ENCODE data around the gene NPIPA5.
"Not testable (repeated sequence)": the region's sequence is repeated elsewhere in the genome, so short reads cannot be mapped to it uniquely, and the experiment has no call there.

DNA sequence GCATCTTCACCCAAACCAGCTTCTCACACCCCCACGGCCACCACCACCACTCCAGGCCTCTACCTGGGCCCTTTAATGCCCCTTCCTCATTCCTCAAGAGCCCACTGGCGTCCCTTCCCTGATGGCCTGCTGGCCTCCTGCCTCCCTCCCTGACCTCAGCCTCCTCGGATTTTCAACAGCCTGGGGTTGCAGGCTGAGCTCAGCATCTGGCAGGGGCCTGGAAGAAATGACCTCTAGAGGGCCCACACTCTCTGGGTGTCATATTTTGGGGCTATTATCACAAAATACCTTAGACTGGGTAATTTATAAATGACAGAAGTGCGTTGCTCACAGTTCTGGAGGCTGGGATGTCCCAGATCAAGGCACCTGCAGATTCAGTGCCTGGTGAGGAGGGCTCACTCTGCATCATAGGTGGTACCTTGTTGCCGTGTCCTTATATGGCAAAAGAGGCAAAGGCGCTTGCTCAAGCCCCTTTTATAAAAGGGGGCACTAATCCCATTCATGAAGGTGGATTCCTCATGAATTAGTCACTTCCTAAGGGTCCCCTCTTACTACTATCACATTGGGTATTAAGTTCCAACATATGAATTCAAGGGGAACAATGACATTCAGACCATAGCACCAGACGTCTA lies 40.0 kb downstream of the NPIPA5 start:
- TF ChIP-seq CSDC2 (CRISPR knock-in tag; IDR thresholded peaks at IDR 0.05); ZFP30 (CRISPR knock-in tag; IDR thresholded peaks at IDR 0.05); ARNTL (CRISPR knock-in tag; IDR thresholded peaks at IDR 0.05; ENCODE audit: borderline replicate concordance, low read depth); ZNF8 (CRISPR knock-in tag; IDR thresholded peaks at IDR 0.05); PPARA (CRISPR knock-in tag; IDR thresholded peaks at IDR 0.05; ENCODE audit: borderline replicate concordance): not testable (repeated sequence)
- TF ChIP-seq, protein P1, sequence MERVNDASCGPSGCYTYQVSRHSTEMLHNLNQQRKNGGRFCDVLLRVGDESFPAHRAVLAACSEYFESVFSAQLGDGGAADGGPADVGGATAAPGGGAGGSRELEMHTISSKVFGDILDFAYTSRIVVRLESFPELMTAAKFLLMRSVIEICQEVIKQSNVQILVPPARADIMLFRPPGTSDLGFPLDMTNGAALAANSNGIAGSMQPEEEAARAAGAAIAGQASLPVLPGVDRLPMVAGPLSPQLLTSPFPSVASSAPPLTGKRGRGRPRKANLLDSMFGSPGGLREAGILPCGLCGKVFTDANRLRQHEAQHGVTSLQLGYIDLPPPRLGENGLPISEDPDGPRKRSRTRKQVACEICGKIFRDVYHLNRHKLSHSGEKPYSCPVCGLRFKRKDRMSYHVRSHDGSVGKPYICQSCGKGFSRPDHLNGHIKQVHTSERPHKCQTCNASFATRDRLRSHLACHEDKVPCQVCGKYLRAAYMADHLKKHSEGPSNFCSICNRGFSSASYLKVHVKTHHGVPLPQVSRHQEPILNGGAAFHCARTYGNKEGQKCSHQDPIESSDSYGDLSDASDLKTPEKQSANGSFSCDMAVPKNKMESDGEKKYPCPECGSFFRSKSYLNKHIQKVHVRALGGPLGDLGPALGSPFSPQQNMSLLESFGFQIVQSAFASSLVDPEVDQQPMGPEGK (CRISPR knock-in tag; IDR thresholded peaks at IDR 0.05; ENCODE audit: borderline replicate concordance), result not testable (repeated sequence)
- TF ChIP-seq, protein P2, sequence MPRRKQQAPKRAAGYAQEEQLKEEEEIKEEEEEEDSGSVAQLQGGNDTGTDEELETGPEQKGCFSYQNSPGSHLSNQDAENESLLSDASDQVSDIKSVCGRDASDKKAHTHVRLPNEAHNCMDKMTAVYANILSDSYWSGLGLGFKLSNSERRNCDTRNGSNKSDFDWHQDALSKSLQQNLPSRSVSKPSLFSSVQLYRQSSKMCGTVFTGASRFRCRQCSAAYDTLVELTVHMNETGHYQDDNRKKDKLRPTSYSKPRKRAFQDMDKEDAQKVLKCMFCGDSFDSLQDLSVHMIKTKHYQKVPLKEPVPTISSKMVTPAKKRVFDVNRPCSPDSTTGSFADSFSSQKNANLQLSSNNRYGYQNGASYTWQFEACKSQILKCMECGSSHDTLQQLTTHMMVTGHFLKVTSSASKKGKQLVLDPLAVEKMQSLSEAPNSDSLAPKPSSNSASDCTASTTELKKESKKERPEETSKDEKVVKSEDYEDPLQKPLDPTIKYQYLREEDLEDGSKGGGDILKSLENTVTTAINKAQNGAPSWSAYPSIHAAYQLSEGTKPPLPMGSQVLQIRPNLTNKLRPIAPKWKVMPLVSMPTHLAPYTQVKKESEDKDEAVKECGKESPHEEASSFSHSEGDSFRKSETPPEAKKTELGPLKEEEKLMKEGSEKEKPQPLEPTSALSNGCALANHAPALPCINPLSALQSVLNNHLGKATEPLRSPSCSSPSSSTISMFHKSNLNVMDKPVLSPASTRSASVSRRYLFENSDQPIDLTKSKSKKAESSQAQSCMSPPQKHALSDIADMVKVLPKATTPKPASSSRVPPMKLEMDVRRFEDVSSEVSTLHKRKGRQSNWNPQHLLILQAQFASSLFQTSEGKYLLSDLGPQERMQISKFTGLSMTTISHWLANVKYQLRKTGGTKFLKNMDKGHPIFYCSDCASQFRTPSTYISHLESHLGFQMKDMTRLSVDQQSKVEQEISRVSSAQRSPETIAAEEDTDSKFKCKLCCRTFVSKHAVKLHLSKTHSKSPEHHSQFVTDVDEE (CRISPR knock-in tag; IDR thresholded peaks at IDR 0.05), result not testable (repeated sequence)
